K562 (cell line): Measurements from ENCODE around the gene RNF207. TPM values are rescaled to one million over a fixed set of nuclear protein-coding genes. Genes with fewer than 3 reads are reported as not detected.

Source experiments
- KAT7 ChIP-seq: sonication (generic); formaldehyde crosslinking; IDR thresholded peaks from 2 replicates; pipeline ENCODE4 v1.8.0; 2022; ENCODE audit warnings: missing genetic modification reagents, mild to moderate bottlenecking, borderline replicate concordance
- MAZ ChIP-seq, 2 experiments: fragments of 450-650 bp in 1 of 2; sonication (generic) in 1 of 2; formaldehyde crosslinking; IDR thresholded peaks in 1 of 2; conservative IDR thresholded peaks in 1 of 2; 2 replicates each; pipeline versions ENCODE4 v1.4.0 to v1.5.0; 2020; ENCODE audit warnings: mild to moderate bottlenecking in 1 of 2, missing genetic modification reagents in 1 of 2
- SMAD4 ChIP-seq: fragments of 250-450 bp; sonication (Bioruptor Pico); conservative IDR thresholded peaks from 2 replicates; pipeline ENCODE4 v1.8.0; 2021; ENCODE audit warnings: inconsistent platforms, mild to moderate bottlenecking, moderate library complexity
- SMC3 ChIP-seq: conservative IDR thresholded peaks from 2 replicates; pipeline ENCODE4 v1.6.1; 2011; ENCODE audit warnings: low read depth, low read length, improper control_type of control experiment; ENCODE audit not compliant: insufficient read depth
- SRF ChIP-seq, 2 experiments: fragments of 250-450, 450-650 bp in 1 of 2; sonication (Bioruptor Pico) in 1 of 2; sonication (generic) in 1 of 2; formaldehyde crosslinking; IDR thresholded peaks; 2 replicates each; pipeline versions ENCODE4 v1.5.0 to v1.5.1; 2020 to 2022; ENCODE audit warnings: mild to moderate bottlenecking in 1 of 2, missing genetic modification reagents in 1 of 2
- STAG1 ChIP-seq: sonication (generic); formaldehyde crosslinking; IDR thresholded peaks from 2 replicates; pipeline ENCODE4 v1.5.0; 2020; ENCODE audit warnings: missing genetic modification reagents, borderline replicate concordance
- ZBTB7A ChIP-seq: IDR thresholded peaks from 2 replicates; pipeline ENCODE4 v1.6.1; 2011; ENCODE audit warnings: low read depth, mild to moderate bottlenecking, low read length, moderate library complexity, borderline replicate concordance; ENCODE audit not compliant: control insufficient read depth
- ZNF274 ChIP-seq: IDR thresholded peaks from 2 replicates; pipeline ENCODE4 v1.6.1; 2011; ENCODE audit warnings: low read depth, mild to moderate bottlenecking, low read length, moderate library complexity, borderline replicate concordance
- polyA plus RNA-seq, 8 experiments: library from polyadenylated mRNA; depleted of rRNA in 4 of 8; stranded (reverse) in 5 of 8; unstranded in 3 of 8; fragments of >200 nt; fragmentation: Nextera tagmentation in 2 of 8; fragmentation: Illumina TruSeq in 1 of 8; extraction: Ambion mirVana in 2 of 8; extraction: Trizol in 1 of 8; gene quantifications; 2 replicates each; pipeline versions ENCODE4 v1.2.1 to v1.2.3, GENCODE V29; 2011 to 2014; ENCODE audit warnings: inconsistent platforms in 1 of 8, missing spikeins in 1 of 8
- total RNA-seq, 7 experiments: library from RNA; depleted of rRNA in 6 of 7; stranded (reverse); fragments of >200 nt in 6 of 7; fragmentation: Illumina TruSeq in 2 of 7; extraction: Trizol in 2 of 7; gene quantifications; 2 replicates each; pipeline versions ENCODE4 v1.2.1 to v1.2.3, GENCODE V29; 2011 to 2021; ENCODE audit warnings: low replicate concordance in 1 of 7
- TF ChIP-seq, protein P1 (sequence below): sonication (generic); formaldehyde crosslinking; IDR thresholded peaks from 2 replicates; pipeline ENCODE4 v1.8.0; 2022; ENCODE audit warnings: mild to moderate bottlenecking, missing genetic modification reagents
- TF ChIP-seq, protein P2 (sequence below): sonication (generic); formaldehyde crosslinking; IDR thresholded peaks from 2 replicates; pipeline ENCODE4 v1.8.0; 2022; ENCODE audit warnings: mild to moderate bottlenecking, missing genetic modification reagents
- TF ChIP-seq, protein P3 (sequence below): sonication (generic); formaldehyde crosslinking; IDR thresholded peaks from 2 replicates; pipeline ENCODE4 v1.8.0; 2023; ENCODE audit warnings: missing genetic modification reagents, mild to moderate bottlenecking, borderline replicate concordance

The RNF207 gene
- total and polyA plus RNA-seq, 9 of the 15 experiments (the other 6 are each of a cell fraction or from before 2014, with no cell fraction given): 2.7 to 30.6 (median 12.9) TPM

DNA sequence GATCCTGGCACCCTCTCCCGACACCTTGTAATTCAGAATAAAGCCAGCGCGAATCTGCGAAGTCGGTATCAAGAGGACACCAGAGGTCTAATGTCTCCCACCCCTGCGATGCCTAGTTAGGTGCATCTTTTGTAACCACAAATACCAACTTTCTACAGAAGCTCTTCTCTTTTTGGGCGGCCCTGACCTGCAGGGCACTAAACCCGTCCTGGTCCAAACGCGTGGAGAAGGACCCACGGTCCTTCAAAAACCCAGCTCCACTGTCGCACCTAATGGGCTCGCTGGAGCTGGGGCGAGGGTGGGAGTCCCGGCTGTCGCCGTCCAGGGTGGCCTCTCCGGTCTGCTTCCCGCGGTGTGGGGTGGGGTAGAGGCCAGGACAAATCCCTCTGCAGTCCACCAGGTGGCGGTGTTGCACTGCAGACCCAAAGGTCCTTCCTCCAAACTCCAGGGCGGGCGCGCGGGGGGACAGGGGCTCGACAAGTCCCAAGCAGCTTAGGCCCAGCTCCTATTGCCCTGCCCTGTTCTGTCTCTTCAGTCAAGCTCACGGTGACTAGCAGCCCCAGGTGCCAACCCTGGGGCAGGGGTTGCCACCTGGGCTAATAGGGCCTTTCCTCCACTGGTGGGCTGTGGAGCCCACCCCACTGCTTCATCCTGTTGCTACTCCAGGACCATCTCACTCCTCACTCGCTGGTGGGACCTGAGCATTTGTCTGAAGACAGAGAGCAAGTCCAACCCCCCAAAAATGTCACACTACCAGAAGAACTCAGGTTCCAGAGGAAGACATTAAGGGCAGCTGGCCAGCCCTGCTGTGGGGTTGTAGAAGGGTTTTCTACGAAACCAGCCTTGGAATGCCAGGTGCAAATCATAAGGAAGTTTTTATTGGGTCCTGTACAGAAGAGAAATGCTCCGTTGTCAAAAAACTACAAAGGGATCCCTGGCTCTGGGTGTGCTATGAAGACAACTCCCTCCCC lies 40.9 kb downstream of the RNF207 start (continued):
- TF ChIP-seq ZNF274: no peak
- TF ChIP-seq, protein P1, sequence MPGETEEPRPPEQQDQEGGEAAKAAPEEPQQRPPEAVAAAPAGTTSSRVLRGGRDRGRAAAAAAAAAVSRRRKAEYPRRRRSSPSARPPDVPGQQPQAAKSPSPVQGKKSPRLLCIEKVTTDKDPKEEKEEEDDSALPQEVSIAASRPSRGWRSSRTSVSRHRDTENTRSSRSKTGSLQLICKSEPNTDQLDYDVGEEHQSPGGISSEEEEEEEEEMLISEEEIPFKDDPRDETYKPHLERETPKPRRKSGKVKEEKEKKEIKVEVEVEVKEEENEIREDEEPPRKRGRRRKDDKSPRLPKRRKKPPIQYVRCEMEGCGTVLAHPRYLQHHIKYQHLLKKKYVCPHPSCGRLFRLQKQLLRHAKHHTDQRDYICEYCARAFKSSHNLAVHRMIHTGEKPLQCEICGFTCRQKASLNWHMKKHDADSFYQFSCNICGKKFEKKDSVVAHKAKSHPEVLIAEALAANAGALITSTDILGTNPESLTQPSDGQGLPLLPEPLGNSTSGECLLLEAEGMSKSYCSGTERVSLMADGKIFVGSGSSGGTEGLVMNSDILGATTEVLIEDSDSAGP (CRISPR knock-in tag): no peak
- TF ChIP-seq, protein P2, sequence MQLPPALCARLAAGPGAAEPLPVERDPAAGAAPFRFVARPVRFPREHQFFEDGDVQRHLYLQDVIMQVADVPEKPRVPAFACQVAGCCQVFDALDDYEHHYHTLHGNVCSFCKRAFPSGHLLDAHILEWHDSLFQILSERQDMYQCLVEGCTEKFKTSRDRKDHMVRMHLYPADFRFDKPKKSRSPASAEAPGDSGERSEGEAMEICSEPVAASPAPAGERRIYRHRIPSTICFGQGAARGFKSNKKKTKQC (CRISPR knock-in tag): peak; percentile 49; the same call in 1 of the 2 replicates
- TF ChIP-seq MAZ (CRISPR knock-in tag; conservative IDR thresholded peaks at IDR 0.05 in 1 of 2, IDR thresholded peaks at IDR 0.05 in 1 of 2): peak; percentile 70 to 82
- TF ChIP-seq, protein P3, sequence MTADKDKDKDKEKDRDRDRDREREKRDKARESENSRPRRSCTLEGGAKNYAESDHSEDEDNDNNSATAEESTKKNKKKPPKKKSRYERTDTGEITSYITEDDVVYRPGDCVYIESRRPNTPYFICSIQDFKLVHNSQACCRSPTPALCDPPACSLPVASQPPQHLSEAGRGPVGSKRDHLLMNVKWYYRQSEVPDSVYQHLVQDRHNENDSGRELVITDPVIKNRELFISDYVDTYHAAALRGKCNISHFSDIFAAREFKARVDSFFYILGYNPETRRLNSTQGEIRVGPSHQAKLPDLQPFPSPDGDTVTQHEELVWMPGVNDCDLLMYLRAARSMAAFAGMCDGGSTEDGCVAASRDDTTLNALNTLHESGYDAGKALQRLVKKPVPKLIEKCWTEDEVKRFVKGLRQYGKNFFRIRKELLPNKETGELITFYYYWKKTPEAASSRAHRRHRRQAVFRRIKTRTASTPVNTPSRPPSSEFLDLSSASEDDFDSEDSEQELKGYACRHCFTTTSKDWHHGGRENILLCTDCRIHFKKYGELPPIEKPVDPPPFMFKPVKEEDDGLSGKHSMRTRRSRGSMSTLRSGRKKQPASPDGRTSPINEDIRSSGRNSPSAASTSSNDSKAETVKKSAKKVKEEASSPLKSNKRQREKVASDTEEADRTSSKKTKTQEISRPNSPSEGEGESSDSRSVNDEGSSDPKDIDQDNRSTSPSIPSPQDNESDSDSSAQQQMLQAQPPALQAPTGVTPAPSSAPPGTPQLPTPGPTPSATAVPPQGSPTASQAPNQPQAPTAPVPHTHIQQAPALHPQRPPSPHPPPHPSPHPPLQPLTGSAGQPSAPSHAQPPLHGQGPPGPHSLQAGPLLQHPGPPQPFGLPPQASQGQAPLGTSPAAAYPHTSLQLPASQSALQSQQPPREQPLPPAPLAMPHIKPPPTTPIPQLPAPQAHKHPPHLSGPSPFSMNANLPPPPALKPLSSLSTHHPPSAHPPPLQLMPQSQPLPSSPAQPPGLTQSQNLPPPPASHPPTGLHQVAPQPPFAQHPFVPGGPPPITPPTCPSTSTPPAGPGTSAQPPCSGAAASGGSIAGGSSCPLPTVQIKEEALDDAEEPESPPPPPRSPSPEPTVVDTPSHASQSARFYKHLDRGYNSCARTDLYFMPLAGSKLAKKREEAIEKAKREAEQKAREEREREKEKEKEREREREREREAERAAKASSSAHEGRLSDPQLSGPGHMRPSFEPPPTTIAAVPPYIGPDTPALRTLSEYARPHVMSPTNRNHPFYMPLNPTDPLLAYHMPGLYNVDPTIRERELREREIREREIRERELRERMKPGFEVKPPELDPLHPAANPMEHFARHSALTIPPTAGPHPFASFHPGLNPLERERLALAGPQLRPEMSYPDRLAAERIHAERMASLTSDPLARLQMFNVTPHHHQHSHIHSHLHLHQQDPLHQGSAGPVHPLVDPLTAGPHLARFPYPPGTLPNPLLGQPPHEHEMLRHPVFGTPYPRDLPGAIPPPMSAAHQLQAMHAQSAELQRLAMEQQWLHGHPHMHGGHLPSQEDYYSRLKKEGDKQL (CRISPR knock-in tag): no peak
- TF ChIP-seq ZBTB7A: peak; percentile 82; the same call in 1 of the 2 replicates
- TF ChIP-seq SMAD4 (CRISPR knock-in tag): peak; percentile 37; the same call in 1 of the 2 replicates
- peak; percentile 99 for TF ChIP-seq SMC3
- peak; percentile 99 for TF ChIP-seq STAG1 (CRISPR knock-in tag)
- TF ChIP-seq KAT7 (CRISPR knock-in tag): no peak
- peak in 1 of 2 experiments; percentile 79; a peak in 1 of 4 replicates for TF ChIP-seq SRF (CRISPR knock-in tag; IDR thresholded peaks at IDR 0.05)
